ENCODE results near the gene GLIPR1L2.
"Not testable (repeated sequence)": the region's sequence is repeated elsewhere in the genome, so short reads cannot be mapped to it uniquely, and the experiment has no call there.

The GLIPR1L2 gene

GRCh38 chr12:75390899-75391538 lies at the start of gene GLIPR1L2:
GLIPR1L2 (plus strand) TSS chr12:75391089; CDS start chr12:75391117, 28 bp downstream.
- DNase-seq (ENCODE audit: low spot score), result peak; percentile 99

GRCh38 chr12:75341873-75342272 lies 49.0 kb upstream of the GLIPR1L2 start:
- DNase-seq (ENCODE audit: low spot score), result no peak

GRCh38 chr12:75345531-75345930 lies 45.4 kb upstream of the GLIPR1L2 start:
- no peak for DNase-seq (ENCODE audit: low spot score)

GRCh38 chr12:75346215-75346614 lies 44.7 kb upstream of the GLIPR1L2 start:
- DNase-seq (ENCODE audit: low spot score), result not testable (repeated sequence)

GRCh38 chr12:75349946-75350345 lies 40.9 kb upstream of the GLIPR1L2 start:
- no peak for DNase-seq (ENCODE audit: low spot score)

- DNase-seq (ENCODE audit: low spot score), result no peak
Measured at GRCh38 chr12:75350413-75350812, 40.5 kb upstream of the GLIPR1L2 start.

GRCh38 chr12:75354011-75354410 lies 36.9 kb upstream of the GLIPR1L2 start:
- no peak for DNase-seq (ENCODE audit: low spot score)

- no peak for DNase-seq (ENCODE audit: low spot score)
Measured at GRCh38 chr12:75360920-75361319, 30.0 kb upstream of the GLIPR1L2 start.

GRCh38 chr12:75361408-75361807 lies 29.5 kb upstream of the GLIPR1L2 start:
- no peak for DNase-seq (ENCODE audit: low spot score)

- no peak for DNase-seq (ENCODE audit: low spot score)
Measured at GRCh38 chr12:75364919-75365318, 26.0 kb upstream of the GLIPR1L2 start.

GRCh38 chr12:75366629-75367028 lies 24.3 kb upstream of the GLIPR1L2 start:
- DNase-seq (ENCODE audit: low spot score), result no peak

- DNase-seq (ENCODE audit: low spot score), result no peak
Measured at GRCh38 chr12:75374971-75375370, 15.9 kb upstream of the GLIPR1L2 start.

- DNase-seq (ENCODE audit: low spot score), result no peak
Measured at GRCh38 chr12:75378354-75378753, 12.5 kb upstream of the GLIPR1L2 start.

- DNase-seq (ENCODE audit: low spot score), result no peak
Measured at GRCh38 chr12:75389061-75389460, 1.8 kb upstream of the GLIPR1L2 start.

GRCh38 chr12:75389706-75390105 lies 1.2 kb upstream of the GLIPR1L2 start:
- DNase-seq (ENCODE audit: low spot score), result no peak

- no peak for DNase-seq (ENCODE audit: low spot score)
Measured at GRCh38 chr12:75390156-75390898, 562 bp upstream of the GLIPR1L2 start.

- no peak for DNase-seq (ENCODE audit: low spot score)
Measured at GRCh38 chr12:75404231-75404630, 13.3 kb downstream of the GLIPR1L2 start.

GRCh38 chr12:75407683-75408082 lies 16.8 kb downstream of the GLIPR1L2 start:
- no peak for DNase-seq (ENCODE audit: low spot score)

- DNase-seq (ENCODE audit: low spot score), result no peak
Measured at GRCh38 chr12:75409830-75410229, 18.9 kb downstream of the GLIPR1L2 start.

GRCh38 chr12:75414671-75415070 lies 23.8 kb downstream of the GLIPR1L2 start:
- no peak for DNase-seq (ENCODE audit: low spot score)

GRCh38 chr12:75419841-75420240 lies 29.0 kb downstream of the GLIPR1L2 start:
- DNase-seq (ENCODE audit: low spot score), result no peak

- DNase-seq (ENCODE audit: low spot score), result no peak
Measured at GRCh38 chr12:75427491-75427890, 36.6 kb downstream of the GLIPR1L2 start.

GRCh38 chr12:75428767-75429166 lies 37.9 kb downstream of the GLIPR1L2 start:
- DNase-seq (ENCODE audit: low spot score), result no peak

- no peak for DNase-seq (ENCODE audit: low spot score)
Measured at GRCh38 chr12:75432924-75433323, 42.0 kb downstream of the GLIPR1L2 start.
